H1 (cell line): Measurements from ENCODE around the gene AP4B1.

ENCODE experiments used
- ASH2L ChIP-seq: fragments of 200-600, 300-600 bp; sonication (generic); IDR thresholded peaks from one replicate; pipeline ENCODE4 v1.7.1; 2017; ENCODE audit warnings: low read length
- CREB1 ChIP-seq: IDR thresholded peaks from 2 replicates; pipeline ENCODE4 v1.6.1; 2012; ENCODE audit warnings: inconsistent platforms
- MAX ChIP-seq: IDR thresholded peaks from 2 replicates; pipeline ENCODE4 v1.6.1; 2012; ENCODE audit warnings: inconsistent platforms
- POLR2AphosphoS5 ChIP-seq: IDR thresholded peaks from 2 replicates; pipeline ENCODE4 v1.6.1; 2011; ENCODE audit warnings: low read depth, low read length

DNA sequence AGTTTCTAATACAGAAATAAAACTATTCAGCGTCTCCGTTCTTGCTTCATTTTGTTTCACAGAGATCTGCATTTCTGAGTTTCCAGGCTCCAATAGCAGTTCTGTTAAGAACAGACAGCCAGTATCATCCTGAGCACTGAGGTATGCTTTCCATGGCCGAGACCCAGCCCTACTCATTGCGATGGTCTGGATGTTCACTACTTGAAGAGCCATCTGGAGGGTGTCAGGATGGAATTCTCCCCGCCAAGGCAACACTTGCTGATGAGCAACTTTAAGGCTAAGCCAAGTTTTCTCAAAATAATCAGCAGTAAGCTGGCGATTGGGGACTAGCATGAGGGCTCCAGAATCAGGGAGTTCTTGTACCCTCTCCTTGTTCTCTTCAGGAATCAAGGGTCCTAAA lies 9.5 kb downstream of the AP4B1 start:
- TF ChIP-seq POLR2AphosphoS5 = no peak
- no peak for TF ChIP-seq CREB1
- TF ChIP-seq ASH2L = no peak
- TF ChIP-seq MAX = no peak
